Kidney (tissue), 14 donors: ENCODE measurements around the gene CCDC63. TPM values are rescaled to one million over a fixed set of nuclear protein-coding genes. Genes with fewer than 3 reads are reported as not detected.

Source experiments
- DNase-seq, 5 donors: peaks; one replicate each; pipeline ENCODE4 v3.0.0-alpha.2; 2013 to 2020
- FAIRE-seq: peaks from 2 replicates; lab custom pipeline; 2012; peaks lifted over from hg19 to GRCh38; lab: Jason Lieb, UNC
- H3K27ac ChIP-seq, 2 donors: one replicate each; pipeline ENCODE4 v1.7.0; 2013; ENCODE audit warnings: low read depth in 2 of 2, low read length in 2 of 2, inconsistent platforms in 1 of 2
- H3K27me3 ChIP-seq: one replicate; pipeline ENCODE4 v1.7.1; 2013; ENCODE audit warnings: low read length, inconsistent platforms; ENCODE audit not compliant: control insufficient read depth, insufficient read depth
- H3K36me3 ChIP-seq, 3 donors: one replicate each; pipeline versions ENCODE4 v1.7.0 to v1.7.1; 2013; ENCODE audit warnings: low read length in 3 of 3, control low read depth in 1 of 3, inconsistent platforms in 1 of 3; ENCODE audit not compliant: insufficient read depth in 3 of 3, control insufficient read depth in 2 of 3
- H3K4me1 ChIP-seq, 3 donors: one replicate each; pipeline versions ENCODE4 v1.7.0 to v1.7.1; 2013; ENCODE audit warnings: low read length in 3 of 3, inconsistent platforms in 1 of 3, low read depth in 1 of 3; ENCODE audit not compliant: control insufficient read depth in 2 of 3, insufficient read depth in 2 of 3
- H3K4me3 ChIP-seq, 3 donors: one replicate each; pipeline versions ENCODE4 v1.7.0 to v1.8.1; 2013; ENCODE audit warnings: low read length in 3 of 3, control low read depth in 1 of 3, inconsistent platforms in 1 of 3
- H3K9ac ChIP-seq, 3 donors: one replicate each; pipeline versions ENCODE4 v1.7.0 to v1.7.1; 2013; ENCODE audit warnings: low read length in 3 of 3, control low read depth in 1 of 3, inconsistent platforms in 1 of 3
- H3K9me3 ChIP-seq, 3 donors: one replicate each; pipeline versions ENCODE4 v1.7.0 to v1.7.1; 2013; ENCODE audit warnings: low read length in 3 of 3, control low read depth in 1 of 3, inconsistent platforms in 1 of 3; ENCODE audit not compliant: control insufficient read depth in 2 of 3, insufficient read depth in 1 of 3
- CTCF ChIP-seq: IDR thresholded peaks from 3 replicates; pipeline ENCODE4 v1.5.1; 2012; ENCODE audit warnings: mild to moderate bottlenecking, moderate library complexity, borderline replicate concordance; ENCODE audit not compliant: insufficient read depth; ENCODE audit errors: extremely low read depth
- intact Hi-C: fragments of 100-400 bp; cut with DNase I; formaldehyde crosslinking; loops from one replicate; pipeline ENCODE4 v1.11.1; 2022
- polyA plus RNA-seq: library from polyadenylated mRNA; stranded (reverse); fragments of 350-450 nt; fragmentation: Illumina TruSeq; extraction: RNeasy Lipid Tissue Mini Kit (QIAGEN cat#74804); gene quantifications from one replicate; pipeline ENCODE4 v1.2.3, GENCODE V29; 2014; ENCODE audit warnings: low read depth, low replicate concordance; ENCODE audit not compliant: insufficient read depth
- total RNA-seq: library from RNA; stranded (reverse); fragmentation: NEBNext Ultra II Directional; extraction: Animal tissue kit (Norgen Biotek cat#: 25700); gene quantifications from one replicate; pipeline ENCODE4 v1.2.1, GENCODE V29; 2021
- donor health status: control.
- donor health status: control.
- donor health status: control.
- donor health status: control.
- donor health status: control.
- donor health status: DM: yes; HTN: yes; CAD: no.
- donor health status: Normal renal cell carcinoma (clear cell type).

Gene CCDC63
- total and polyA plus RNA-seq, 2 donors from 2014 or later: not detected

- no peaks in the 10 kb centered on the region for H3K27me3 ChIP-seq
- FAIRE-seq: no peak
Observed at GRCh38 chr12:110861729-110862128, 14.9 kb downstream of the CCDC63 start.

GRCh38 chr12:110862329-110862728 is 15.5 kb downstream of the CCDC63 start:
- TF ChIP-seq CTCF: no peak
- DNase-seq (no peak), FAIRE-seq (no peak)
- no peaks in the 10 kb centered on the region for H3K27me3 ChIP-seq
- H3K9me3 ChIP-seq: no peaks in the 10 kb centered on the region
- H3K9ac ChIP-seq: no peak overlapping the region
- intact Hi-C loops: no loop called here
- no peak overlapping the region for H3K27ac ChIP-seq
- H3K4me3 ChIP-seq: no peak overlapping the region
- no peaks in the 10 kb centered on the region for H3K36me3 ChIP-seq
- no peaks in the 10 kb centered on the region for H3K4me1 ChIP-seq

More at GRCh38 chr12:110861729-110862128, 14.9 kb downstream of the CCDC63 start:
- H3K27ac ChIP-seq: no peak overlapping the region
- intact Hi-C loops: no loop called here
- H3K9me3 ChIP-seq: no peaks in the 10 kb centered on the region
- no peaks in the 10 kb centered on the region for H3K4me1 ChIP-seq
- DNase-seq: no peak
- H3K36me3 ChIP-seq: no peaks in the 10 kb centered on the region
- no peak for TF ChIP-seq CTCF
- H3K9ac ChIP-seq: no peak overlapping the region
- H3K4me3 ChIP-seq: no peak overlapping the region

DNA sequence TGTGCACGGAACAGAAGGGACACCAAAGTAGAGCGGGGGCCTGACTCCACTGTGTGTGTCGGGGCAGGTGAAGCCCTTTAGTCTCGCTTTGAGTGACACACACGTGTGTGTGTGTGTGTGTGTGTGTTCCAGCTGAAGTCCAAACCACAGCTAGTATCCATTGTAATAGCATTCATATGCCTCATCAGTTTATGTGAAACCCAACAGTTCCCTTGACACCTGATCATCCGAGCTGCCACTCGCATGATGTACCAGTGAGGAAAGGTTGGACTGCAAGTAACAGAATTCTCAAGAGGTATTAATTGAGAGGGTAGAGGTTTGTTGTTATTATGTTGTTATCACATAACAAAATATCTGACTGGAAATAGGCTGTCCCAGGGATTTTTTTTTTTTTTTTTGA is 16.4 kb downstream of the CCDC63 start:
- H3K9ac ChIP-seq: no peak overlapping the region
- H3K36me3 ChIP-seq: no peaks in the 10 kb centered on the region
- H3K27me3 ChIP-seq: no peaks in the 10 kb centered on the region
- intact Hi-C loops: no loop called here
- no peak for FAIRE-seq
- TF ChIP-seq CTCF: no peak
- no peak overlapping the region for H3K4me3 ChIP-seq
- no peaks in the 10 kb centered on the region for H3K9me3 ChIP-seq
- no peak overlapping the region for H3K27ac ChIP-seq
- no peak for DNase-seq
- no peaks in the 10 kb centered on the region for H3K4me1 ChIP-seq

DNA sequence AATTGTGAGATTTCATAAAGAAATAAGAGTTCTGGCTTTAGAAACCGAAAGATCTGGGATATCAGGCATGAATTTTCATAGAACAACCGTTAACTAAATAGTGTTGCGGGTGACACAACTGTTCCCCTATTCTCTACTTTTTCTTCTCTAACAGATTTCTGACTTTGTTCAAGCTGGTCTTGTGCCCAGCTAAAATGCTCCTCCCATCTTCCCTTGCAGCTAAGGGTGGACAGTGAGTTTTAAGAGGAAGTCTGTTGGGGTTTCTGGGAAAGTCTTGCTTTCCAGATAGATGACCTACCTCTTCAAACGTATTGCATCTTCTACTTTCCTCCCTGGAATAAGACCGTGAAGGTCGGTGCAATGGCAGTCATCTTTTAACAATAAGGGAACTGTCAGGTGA is 18.7 kb downstream of the CCDC63 start:
- H3K4me3 ChIP-seq: no peak overlapping the region
- no peaks in the 10 kb centered on the region for H3K27me3 ChIP-seq
- no peaks in the 10 kb centered on the region for H3K4me1 ChIP-seq
- H3K36me3 ChIP-seq: no peaks in the 10 kb centered on the region
- DNase-seq: no peak
- TF ChIP-seq CTCF: no peak
- H3K27ac ChIP-seq: no peak overlapping the region
- no peak overlapping the region for H3K9ac ChIP-seq
- FAIRE-seq: no peak
- no peaks in the 10 kb centered on the region for H3K9me3 ChIP-seq
- intact Hi-C loops: no loop called here
